HK-2 (cell line): ENCODE measurements around the gene CROT.

ENCODE experiments used
- DNase-seq: peaks from one replicate; pipeline ENCODE4 v3.0.0-alpha.2; 2018; ENCODE audit not compliant: unreplicated experiment

The CROT gene

DNA sequence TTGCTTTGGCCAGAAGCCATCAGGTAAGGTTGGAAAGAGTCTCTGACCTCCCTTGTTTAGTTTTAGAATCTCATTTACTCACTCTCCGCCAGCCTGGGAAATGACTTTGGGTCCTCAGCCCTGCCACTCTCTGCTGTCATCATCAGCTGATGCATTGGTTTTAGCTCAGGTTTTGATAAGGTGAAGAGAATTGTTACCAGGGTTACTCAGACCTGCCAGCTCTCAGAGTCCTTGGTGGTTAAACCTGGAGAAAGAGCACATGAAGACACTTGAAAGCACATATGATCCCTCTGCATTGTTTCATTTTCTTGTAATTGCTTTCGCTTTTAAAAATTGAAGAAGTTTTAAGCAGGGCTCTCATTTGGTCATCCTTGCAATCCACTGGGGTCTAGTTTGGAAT, 4.0 kb upstream of the CROT start:
- DNase-seq: no peak

DNA sequence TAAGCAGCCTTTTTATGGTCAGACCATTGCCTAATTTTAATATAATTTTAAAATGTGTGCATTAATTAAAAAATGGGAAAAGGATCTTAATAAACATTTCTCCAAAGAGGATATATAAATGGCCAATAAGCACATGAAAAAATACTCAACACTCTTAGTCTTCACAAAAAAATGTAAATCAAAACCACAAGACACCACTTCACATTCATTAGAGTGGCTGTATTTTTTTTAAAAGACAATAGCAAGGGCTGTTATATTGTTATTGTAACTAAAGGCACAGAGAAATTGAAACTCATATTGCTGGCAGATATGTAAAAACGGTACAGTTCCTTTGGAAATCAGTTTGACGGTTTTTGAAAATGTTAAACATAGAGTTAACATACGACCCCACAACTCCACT, 3.2 kb upstream of the CROT start:
- DNase-seq: no peak

DNA sequence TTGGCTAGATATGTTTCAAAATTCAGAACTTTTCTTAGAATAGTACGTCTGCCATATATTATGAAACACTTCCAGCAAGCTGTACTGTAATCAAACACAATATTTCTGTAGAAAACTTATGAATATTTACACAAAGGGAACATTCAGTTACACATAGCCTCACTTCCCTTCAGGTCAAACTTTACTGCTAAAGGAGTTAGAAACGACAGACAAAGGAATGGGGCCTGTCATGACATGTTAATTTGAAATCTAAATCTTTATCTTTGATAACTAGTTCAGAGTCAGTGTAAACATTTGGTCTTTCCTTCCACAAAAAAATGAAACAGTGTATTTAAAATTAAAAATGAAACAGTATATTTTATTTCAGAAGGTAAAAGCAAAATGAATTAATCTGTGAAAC, 1.0 kb upstream of the CROT start:
- no peak for DNase-seq

DNA sequence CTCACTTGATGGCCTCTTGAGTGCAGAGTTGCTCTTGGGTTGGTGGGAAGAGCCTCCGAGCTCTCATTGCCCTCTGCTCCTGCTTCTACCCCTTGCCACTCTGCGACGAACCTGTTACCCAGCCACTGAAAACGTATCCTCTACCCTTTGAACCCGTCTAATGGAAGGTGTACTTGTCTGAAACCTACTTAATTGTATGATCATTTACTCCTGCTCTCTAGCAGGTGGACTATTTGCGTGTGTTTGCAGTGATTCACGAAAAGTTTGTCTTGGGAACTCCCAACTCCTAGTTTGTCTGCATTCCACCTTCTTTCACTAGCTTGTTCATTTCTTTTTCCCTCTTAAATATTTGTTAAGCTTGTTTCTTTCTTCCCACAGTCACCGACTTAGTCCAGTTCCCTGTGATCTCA, 503 bp downstream of the CROT start:
- DNase-seq: no peak

DNA sequence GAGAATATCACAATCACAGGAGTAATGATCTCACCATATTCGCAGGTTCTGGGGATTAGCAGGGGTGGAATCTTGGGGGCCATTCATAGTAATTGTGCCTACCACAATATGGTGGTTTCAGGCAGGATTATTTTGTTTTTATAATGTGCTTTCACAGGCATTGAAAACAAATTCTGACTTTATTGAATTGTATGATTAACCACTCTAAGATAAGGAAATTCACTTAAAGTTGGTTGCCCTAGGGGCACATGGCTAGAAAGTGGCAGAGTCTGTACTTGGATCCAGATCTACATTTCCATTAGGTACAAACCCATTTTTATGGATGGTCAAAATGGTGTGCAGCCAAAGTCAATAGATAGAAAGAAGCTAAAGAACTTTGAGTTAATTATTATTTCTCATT, 1.7 kb downstream of the CROT start:
- DNase-seq: no peak

DNA sequence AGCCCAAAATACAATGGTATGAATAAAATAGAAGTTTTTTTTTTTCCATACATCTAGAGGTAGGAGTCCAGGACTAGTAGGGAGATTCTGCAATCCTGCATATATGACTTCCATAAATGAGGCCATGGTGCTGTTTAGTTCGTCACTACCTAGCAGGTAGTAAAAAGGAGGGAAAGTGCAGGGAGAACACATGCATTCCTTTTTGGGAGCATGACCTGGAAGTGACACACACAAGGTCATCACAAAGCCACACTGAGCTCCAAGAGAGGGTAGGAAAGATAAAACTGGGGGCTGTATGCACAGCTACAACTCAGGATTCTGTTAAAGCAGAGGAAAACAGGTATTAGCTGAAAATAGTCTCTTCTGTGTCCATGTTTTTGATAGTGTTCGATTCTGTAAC, 2.2 kb downstream of the CROT start:
- no peak for DNase-seq

DNA sequence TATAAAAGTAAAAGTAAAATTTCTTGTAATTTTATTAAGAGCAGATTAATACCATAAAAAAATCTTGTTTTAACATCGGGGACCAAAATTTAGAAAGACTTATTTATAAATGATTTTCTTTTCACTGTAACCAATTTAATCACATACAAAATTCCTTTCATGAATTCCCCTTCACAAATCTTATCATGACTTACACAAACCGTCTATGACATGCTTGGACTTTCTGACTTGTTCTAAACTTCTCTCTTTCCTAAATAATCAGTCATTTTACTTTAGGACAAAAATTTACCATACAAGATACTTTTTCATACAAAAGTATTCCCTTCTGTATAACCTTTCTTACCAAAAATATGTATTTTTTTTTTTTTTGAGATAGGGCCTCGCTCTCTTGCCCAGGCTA, 9.3 kb downstream of the CROT start:
- no peak for DNase-seq

DNA sequence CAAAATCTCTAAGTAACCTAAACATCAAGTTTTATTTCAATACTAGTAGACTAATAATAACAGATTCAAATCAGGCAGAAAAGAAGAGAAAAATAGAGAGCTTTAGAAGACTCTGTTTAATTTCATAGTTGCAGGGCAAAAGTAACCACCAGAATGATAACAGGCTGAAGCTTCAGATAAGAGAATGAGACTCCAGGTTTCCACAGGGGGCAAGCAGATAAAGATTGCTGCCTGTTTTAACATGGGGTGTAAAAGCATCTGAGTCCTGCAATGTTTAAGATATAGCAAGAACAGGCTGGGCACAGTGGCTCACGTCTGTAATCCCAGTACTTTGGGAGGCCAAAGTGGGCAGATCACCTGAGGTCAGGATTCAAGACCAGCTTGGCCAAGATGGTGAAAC, 11.0 kb downstream of the CROT start:
- DNase-seq: no peak

DNA sequence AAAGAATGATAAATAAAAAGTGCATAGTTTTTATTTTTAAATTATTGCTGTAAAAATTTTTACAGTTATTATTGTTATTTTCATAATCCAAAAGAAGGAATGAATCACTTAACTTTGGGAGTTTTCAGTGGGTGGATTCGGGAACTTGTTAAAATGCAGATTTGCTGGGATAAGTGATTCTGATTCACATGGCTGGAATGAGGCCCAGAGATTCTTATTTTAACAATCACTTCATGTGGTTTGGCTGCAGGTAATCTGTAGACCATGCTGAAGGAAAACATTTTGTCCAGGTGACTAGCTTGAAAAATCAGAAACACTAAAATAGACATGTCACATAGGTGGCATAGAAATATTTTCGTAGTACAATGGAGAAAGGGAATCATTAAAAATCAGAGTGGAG, 13.9 kb downstream of the CROT start:
- DNase-seq: no peak

DNA sequence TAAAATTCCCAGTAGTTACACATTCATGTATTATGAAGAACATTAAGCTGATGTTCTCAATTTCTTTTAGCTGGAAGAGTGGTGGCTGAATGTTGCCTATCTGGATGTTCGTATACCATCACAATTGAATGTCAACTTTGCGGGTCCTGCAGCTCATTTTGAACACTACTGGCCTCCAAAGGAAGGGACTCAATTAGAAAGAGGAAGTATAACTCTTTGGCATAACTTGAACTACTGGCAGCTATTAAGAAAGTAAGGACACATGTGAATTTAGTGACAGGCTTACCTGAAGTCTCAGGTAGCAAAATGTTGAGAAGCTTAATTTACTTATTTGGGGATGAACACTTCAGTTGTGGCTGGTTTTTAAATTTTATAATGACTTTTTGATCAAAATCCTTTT, 15.9 kb downstream of the CROT start:
- DNase-seq: no peak

DNA sequence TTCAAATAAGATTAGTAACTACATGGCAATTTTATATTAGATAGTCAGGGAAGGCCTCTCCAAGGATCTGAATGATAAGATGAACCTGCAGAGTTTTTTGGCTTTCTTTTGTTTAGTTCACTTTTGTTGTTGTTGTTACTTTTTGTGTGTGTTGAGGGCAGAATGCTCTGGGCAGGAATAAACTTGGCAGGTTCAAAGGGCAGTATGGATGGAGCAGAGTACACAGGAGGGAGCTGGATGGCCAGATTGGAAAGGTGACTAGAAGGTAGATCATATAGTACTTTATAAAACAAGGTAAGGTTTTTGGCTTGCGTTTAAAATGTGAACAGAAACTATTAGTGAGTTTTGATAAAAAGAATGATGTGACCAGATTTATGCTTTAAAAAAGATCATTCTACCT, 17.9 kb downstream of the CROT start:
- no peak for DNase-seq

DNA sequence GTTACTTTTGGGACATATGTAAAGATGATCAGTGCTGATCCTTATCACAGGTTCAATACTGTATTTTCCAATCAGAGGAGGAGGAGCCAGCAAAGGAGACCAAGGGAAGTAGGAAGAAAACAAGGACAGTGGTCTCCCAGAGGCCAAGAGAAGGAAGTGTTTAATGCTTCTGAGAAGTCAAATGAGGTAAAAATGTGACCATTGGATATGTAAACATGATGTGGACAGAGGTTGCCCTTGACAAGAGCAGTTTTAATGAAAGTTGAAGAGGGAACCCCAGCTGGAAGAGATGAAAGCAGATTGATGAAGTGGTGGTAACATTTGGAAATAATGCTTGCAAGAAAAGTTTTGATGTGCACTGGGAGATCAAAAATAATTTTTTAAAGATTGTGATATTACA, 18.8 kb downstream of the CROT start:
- no peak for DNase-seq

DNA sequence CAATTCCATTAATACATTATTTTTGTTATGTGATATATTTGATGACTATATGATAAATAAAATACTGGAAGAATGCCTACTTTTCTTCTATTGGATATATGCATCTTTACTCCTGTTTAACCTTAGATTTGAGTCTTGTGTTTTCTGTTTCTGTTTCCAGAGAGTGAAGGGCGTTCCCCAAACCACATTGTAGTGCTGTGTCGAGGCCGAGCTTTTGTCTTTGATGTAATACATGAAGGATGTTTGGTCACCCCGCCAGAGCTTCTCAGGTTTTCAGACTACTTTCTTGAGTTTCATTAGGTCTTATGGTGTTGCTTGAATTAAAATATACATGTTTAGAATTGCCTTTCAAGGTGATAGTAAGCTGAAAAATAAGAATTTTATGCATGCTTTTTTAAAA, 23.8 kb downstream of the CROT start:
- DNase-seq: no peak

DNA sequence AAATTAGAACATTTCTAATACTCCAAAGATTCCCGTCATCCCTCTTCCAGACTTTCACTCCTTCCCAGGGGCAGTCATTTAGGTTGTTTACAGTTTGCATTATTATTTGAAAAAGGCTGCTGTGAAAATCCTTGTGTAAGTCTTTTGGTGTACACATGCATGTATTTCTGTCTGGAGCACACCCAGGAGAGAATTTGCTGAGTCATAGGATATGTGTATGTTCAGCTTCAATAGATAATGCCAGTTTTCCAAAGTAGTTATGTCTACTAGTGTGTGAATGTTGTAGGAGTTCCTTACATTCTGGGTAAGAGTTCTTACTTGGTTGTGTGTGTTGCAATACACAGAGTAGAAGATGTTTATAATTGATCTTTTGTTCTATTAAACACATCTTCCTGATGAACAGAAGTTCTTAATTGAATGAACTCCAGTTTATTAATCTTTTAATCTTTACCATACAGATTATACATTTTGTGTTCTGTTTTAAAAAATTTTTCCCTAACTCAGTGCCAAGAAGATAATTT, 25.3 kb downstream of the CROT start:
- DNase-seq: no peak

DNA sequence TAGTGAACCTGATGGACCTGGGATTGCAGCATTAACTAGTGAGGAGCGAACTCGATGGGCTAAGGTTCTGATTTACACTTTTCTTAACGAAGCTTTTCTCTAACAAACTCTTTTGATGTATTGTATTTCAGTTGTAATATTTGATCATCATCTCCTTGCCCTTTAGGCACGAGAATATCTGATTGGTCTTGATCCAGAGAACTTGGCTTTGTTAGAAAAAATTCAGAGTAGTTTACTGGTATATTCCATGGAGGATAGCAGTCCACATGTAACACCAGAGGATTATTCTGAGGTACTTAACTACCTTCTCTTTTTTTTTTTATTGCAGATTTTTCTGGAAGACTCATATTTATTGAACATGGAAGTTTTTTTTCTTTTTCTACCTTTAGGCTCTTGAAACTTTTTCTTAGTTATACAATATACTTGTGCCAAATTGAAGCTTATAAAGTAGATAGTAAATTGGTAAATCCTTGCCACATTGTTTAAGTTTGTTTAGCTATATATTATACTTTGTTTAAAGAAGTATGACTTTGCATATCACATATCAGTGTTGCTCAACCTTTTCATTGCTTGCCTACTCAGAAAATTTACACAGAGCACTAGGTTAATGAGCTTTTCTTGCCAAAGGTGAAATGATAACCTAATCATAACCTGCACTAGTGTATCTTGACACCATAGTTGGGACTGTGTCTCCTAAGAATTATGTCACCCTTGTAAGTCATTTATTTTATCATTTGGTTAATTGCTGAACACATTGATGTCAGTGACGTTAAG, 30.4 kb downstream of the CROT start:
- DNase-seq: no peak

DNA sequence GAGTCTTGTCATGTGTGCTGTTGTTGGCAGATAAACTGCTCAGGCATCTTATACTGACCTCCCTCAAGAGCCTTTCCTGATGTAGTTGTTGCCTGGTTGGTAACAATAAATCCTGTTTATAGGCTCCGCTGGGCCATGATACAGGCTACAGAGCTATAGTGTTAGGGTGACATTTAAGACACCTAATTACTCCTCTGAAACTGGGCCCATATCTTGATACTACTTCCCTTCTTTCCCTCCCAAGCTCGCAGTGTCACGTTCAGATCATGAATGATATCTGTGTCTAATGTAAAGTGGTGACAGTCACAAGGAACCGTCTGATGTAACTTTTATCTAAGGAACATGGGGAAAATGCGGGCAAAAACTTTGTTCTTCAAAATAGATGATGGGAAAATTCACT, 35.4 kb downstream of the CROT start:
- no peak for DNase-seq

DNA sequence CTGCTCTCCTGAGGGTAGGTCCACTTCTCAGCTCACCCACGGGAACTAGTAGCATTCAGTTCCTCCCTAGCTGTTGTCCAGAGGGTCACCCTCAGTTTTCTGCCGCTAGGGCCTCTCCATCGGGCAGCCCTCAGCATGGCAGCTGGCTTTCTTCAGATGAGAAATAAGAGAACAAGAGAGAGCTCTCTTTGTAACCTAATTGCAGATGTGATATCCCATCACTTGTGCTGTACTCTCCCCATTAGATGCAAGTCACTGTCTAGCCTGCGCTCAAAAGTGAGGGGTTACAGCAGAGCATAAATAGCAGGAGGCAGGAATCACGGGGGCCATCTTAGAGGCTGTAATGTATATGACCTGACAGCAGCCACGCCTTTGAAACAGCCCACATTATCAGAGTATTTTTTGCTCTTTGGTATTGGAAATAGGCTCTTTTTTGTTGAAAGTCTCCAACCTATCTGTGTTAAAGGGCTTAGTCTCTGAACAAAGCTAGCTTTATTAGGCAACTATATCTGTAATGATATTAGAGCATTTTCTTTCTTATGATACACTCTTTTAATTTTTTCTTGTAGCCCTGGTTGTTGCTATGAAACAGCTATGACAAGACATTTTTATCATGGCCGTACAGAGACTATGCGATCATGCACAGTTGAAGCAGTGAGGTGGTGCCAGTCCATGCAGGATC, 45.7 kb downstream of the CROT start:
- no peak for DNase-seq

DNA sequence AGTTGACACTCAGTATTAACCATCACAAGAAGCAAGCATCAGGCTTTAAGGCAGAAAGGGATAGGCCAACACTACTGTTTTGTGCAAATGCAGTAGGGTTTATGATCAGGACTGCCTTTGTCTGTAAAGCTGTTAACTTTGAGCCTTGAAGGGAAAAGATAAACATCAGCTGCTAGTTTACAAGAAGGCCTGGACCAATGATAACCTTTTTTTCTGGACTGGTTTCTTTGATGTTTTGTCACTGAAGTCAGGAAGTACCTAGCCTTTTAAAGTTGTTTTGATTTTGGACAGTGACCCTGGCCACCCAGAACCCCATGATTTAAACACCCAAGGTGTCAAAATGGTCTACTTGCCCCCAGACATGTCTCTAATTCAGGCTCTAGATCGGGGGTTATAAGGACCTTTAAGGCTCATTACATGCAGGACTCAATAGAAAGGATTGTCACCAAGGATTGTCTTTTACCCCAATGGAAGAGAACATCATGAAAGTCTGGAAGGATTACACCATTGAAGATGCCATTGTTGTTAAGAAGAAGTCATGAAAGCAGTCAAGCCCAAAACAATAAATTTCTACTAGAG, 50.1 kb downstream of the CROT start:
- DNase-seq: no peak

DNA sequence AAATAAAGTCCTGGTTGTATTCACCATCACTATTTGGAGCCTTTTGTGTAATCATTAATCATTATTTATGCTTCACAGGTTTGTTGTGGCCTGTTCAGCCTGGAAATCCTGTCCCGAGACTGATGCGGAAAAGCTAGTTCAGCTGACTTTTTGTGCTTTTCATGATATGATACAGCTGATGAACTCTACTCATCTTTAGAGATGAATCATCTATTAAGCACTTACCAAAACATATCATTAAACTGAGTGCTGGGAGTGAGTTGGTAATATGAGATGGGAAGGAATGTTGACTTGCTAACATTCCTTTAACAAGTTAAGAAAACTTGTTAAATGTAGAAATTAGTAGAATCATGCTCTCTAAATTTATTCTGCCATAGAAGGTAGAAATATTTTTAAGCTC, 53.0 kb downstream of the CROT start:
- DNase-seq: peak; percentile 14

DNA sequence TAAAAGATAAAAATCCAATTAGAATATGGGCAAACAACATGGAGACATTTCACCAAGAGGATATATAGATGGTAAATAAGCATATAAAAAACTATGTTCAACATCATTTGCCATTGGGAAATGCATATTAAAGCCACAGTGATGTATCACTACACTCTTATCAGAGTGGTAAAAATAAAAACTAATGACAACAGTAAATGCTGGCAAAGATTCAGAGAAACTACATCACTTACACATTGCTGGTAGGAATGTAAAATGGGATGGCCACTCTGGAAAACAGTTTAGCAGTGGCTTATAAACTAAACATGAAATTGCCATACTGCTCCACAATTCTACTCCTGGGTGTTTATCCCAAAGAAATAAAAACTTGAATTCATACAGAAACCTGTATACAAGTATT, 59.2 kb downstream of the CROT start:
- DNase-seq: no peak

DNA sequence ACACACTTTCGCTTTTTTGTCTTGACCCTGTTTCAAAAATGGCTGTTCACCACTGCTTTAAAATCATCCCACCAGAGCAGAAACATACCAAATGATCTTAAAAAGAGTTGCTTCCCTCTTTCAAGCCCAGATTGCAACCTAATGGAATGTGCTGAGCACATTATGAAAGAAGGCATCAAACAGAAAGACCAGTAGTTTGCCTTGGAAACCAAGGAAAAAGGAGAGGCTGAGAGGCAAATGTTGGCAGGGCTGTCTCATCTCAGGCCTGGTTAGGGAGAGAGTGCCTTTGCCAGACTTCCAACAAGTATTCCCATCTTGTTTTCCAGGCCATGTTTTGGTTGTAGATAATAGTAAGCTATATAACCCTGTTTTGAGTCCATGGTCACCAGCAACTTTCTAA, 65.7 kb downstream of the CROT start:
- DNase-seq: no peak

DNA sequence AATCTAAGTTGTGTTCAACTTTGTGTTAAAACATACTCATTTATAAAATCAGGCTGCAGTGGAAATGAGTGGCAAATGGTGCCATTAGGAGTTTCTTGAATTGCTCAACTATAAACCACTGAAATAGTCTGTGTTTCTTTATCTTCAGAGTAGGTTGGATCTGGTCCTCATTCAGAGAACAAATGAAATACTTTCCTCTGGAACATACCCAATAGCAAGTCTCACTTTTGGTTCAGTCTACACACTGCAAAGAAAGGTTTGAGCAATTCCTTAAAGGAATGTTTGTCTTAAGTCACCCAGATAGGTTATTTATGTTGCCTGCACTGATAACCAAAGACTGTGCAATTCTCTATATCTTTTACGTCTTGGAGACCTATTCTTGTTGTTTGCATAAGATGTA, 67.6 kb downstream of the CROT start:
- DNase-seq: no peak
